ENCODE data around the gene SELENOW.

DNA sequence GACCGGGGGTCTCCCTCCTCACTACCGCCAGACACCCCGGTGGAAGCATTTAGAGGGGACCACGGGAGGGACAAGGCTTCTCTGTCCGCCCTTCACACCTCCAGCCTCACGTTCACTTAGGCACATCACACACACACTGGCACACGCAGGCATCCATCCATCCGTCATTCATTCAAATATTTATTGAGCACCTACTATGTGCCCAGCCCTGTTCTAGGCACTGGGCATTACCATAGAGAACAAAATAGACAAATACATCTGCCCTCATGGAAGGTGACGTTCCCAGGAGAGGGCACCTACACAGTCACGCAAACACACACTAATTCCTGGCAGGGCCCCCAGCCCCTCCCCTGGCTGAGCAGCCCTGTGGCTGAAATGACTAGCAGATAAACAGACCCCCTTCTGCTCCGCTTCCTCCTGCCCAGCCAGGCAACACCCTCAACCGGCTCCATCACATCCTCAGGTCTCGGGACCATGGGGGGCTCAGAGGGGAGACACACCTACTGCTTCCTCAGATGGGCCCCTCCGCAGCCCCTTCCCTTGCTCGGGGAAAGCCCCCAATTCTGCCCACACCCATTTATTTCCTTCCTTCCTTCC, 36.9 kb upstream of the SELENOW start:
- TF ChIP-seq POLR2AphosphoS5 (IDR thresholded peaks at IDR 0.05) = no peak
- TF ChIP-seq, protein P1, sequence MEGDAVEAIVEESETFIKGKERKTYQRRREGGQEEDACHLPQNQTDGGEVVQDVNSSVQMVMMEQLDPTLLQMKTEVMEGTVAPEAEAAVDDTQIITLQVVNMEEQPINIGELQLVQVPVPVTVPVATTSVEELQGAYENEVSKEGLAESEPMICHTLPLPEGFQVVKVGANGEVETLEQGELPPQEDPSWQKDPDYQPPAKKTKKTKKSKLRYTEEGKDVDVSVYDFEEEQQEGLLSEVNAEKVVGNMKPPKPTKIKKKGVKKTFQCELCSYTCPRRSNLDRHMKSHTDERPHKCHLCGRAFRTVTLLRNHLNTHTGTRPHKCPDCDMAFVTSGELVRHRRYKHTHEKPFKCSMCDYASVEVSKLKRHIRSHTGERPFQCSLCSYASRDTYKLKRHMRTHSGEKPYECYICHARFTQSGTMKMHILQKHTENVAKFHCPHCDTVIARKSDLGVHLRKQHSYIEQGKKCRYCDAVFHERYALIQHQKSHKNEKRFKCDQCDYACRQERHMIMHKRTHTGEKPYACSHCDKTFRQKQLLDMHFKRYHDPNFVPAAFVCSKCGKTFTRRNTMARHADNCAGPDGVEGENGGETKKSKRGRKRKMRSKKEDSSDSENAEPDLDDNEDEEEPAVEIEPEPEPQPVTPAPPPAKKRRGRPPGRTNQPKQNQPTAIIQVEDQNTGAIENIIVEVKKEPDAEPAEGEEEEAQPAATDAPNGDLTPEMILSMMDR (IDR thresholded peaks at IDR 0.05) = no peak

All from breast epithelium (tissue), 3 donors.